ENCODE data around the gene ROBO4.

The ROBO4 gene

DNA sequence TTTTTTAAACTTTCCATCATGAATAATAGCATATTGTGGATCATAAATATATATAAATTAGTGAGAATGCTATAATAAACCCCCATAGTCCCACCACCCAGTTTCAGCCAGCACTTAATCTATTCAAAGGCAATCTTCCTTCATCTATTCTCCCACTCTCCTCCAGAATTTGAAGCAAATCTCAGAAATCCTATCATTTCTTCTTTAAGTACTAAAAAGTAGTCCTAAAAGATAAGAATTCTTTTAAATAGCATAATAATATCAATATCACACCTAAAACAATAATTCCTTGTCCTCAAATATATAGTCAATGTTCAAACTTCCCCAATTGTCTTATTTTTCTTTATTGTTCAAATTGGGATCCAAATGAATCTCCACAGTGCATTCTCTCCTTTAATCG lies 57.0 kb downstream of the ROBO4 start:
- no peak for DNase-seq (ENCODE audit: low spot score)

DNA sequence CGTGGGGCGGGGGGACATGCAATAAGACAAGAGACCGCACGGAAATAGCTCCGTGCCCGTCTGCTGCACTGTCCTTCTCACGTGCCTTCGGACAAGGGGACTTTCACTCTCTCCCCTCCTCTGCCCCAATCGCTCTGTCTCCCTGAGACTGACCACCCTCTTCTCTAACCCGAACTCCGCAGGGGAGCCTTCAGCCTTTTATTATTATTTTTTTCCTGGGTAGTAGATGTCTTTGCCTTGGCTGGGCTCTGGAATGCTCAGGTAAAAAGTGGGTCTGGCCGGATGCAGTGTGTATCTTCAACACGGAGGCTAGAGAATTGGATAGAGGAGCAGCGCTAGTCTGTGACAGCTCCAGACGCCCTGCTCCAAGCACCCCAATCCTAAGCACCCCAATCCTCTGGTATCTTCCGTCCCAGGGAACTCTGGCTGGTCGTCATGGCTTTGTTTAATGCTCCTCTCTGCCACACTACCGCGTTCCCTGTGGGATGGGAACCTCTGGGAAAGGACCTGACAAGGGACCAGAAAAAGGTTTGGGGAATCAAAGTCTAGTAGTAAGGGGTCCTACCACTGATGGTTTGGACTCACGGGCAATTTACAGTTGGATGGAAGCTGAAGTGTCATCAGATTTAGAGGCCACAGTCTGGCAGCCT lies 57.6 kb downstream of the ROBO4 start:
- DNase-seq (ENCODE audit: low spot score): no peak

DNA sequence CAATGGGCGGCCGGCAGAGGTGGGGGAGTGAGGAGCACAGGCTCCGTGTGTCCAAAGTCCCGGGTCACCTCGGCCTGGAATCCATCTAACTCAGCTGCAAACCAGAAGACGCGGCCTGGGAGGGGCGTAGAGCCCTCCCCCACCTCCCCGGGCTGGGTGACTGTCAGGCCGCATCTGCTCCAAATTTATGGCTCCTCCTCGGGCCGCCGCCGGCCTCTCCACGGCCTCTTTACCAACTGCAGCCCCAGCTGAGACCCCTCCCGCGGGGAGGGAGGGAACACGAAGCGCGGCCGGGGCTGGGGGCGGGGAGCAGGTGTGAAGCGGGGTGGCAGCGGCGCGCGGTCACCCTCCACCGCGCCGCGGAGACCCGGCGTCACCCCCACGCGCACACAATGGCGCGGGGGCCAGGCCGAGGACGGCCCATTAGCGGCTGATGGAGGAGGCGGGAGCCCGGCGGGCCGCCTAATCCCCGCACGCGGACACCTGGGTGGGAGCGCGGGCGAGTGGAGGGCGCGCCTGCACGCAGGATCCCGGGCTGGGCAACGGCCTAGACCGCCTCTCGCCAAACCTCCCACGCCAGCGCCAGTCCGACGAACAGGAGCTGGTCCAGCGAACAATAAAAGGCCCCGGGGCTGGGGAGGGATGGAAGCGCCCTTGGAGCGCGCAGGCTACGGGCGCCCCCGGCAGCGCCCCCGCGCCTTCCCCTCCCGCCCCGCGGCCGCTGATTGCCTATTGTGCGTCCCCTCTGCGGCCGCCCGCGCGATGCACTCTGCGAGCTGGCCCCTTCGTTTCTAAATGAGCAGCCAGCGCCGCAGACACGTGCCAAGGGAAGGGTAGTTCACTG lies 58.3 kb downstream of the ROBO4 start:
- DNase-seq (ENCODE audit: low spot score): no peak

DNA sequence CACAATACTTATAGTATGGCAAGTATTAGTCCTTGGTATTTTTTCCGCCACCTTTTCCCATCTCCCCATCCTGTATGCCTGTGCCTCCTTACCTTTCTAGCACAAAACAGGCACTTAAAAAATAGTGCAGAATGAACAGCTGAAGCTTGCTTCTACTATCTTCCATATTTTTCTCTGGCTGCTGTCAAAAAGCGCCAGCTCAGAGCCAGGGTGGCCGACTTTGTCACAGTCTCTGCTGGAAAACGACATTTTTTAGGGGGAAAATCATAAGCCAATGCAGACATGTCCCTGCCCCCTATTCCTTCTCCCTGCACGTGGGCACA lies 58.9 kb downstream of the ROBO4 start:
- DNase-seq (ENCODE audit: low spot score): no peak

DNA sequence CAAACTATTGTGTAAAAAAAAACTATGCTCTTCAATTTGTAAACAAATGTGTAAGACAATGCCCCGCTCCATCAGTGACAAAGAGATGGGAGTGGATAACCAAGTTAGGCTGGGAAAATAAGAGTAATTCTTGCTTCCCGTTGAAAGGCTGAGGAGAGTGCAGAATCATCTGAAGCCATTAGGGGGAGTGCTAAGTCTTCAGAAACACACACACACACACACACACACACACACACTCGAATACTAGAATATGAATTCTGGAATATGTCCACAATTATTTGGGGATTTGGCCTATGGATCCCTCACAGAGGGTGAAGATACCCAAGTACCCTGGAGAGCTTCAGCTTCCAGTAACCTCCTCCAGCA lies 60.2 kb downstream of the ROBO4 start:
- peak; percentile 5 for DNase-seq (ENCODE audit: low spot score)

DNA sequence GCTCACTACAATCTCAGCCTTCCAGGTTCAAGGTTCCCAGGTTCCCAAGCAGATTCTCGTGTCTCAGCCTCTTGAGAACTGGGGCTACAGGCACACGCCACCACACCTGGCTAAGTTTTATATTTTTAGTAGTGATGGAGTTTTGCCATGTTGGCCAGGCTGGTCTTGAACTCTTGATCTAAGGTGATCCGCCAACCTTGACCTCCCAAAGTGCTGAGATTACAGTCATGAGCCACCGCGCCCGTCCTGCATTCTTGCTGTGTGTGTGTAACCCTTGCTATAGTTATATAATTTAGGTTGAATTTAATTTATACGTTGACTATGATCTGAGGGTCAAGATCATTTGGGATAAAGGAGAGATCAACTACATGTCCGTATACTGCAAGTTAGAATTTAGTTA lies 61.7 kb downstream of the ROBO4 start:
- no peak for DNase-seq (ENCODE audit: low spot score)

DNA sequence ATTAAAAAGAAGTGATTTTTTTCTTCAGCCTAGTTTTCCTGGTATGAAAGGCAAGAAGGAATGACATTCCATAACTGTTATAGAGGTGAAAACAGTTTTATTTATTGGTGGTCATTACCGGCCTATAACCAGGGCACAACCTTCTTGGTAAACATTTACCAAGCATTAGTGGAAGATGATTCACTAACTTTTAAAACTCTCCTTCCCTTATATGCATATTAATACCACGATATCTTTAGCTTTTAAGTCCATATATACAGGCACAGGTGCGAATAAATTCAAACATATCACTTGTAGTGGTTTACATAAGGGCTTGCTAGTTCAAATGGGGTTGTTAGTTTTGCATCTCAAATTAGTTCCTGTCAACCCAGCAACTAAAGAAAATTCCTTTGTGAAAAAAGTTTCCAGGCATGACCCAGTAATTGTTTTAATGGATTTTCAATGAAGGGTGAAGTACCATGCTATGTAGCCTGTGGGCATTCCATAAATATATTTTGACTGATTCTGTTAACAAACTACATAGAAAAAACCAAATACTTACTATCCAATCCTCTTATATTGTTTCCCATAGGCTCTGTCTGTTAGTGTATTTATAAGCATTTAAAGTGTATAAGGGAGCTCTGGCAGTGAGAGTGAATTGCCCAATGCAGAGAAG lies 63.0 kb downstream of the ROBO4 start:
- no peak for DNase-seq (ENCODE audit: low spot score)

Measured in hematopoietic multipotent progenitor cell treated with erythropoietin and hydrocortisone succinate and interleukin-3 and kit ligand, for 15 days (in vitro differentiated cells).